ENCODE data around the gene SCG2. TPM values are rescaled to one million over a fixed set of nuclear protein-coding genes. Genes with fewer than 3 reads are reported as not detected.

Gene SCG2
- total RNA-seq, 1 experiment from 2014 or later, result 0.11 TPM

DNA sequence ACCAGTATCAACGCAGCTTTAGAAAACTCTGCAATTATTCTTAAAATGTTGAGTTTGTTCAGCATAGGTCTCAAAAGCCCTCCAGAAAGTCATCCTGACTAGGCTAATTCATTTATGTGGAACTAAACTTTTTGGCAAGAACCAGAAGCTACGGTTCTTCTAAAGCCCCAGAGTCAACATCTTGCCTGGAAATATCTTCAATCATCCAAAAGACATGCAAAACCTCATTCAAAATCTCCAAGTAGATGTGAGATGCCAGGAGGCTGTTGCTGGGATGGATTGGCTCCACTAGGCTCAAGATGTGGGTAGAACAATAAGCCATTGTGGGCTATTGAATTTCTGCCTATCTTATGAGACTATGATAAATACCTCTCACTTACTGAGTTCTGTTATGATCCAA lies 2.1 kb upstream of the SCG2 start:
- H3K9me3 Mint-ChIP-seq, result no peaks in the 10 kb centered on the region
- H3K4me3 Mint-ChIP-seq, result no peak overlapping the region
- ChIA-PET CTCF (interaction anchor here (0.5 kb wide), 1 partner anchor 63 kb away, joined by 4 read pairs; no protein-coding TSS in a partner anchor), POLR2A (no interaction called here)
- TF ChIP-seq MXD4 (CRISPR knock-in tag; IDR thresholded peaks at IDR 0.05; ENCODE audit: borderline replicate concordance), result no peak
- TF ChIP-seq, protein P1, sequence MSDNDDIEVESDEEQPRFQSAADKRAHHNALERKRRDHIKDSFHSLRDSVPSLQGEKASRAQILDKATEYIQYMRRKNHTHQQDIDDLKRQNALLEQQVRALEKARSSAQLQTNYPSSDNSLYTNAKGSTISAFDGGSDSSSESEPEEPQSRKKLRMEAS (CRISPR knock-in tag; IDR thresholded peaks at IDR 0.05), result no peak
- no peak for TF ChIP-seq ESRRA (CRISPR knock-in tag; IDR thresholded peaks at IDR 0.05; ENCODE audit: borderline replicate concordance)
- TF ChIP-seq ZNF121 (CRISPR knock-in tag; IDR thresholded peaks at IDR 0.05), result no peak
- TF ChIP-seq ZNF219 (CRISPR knock-in tag; IDR thresholded peaks at IDR 0.05; ENCODE audit: borderline replicate concordance), result no peak
- TF ChIP-seq JAZF1 (CRISPR knock-in tag; IDR thresholded peaks at IDR 0.05), result no peak
- TF ChIP-seq, protein P2, sequence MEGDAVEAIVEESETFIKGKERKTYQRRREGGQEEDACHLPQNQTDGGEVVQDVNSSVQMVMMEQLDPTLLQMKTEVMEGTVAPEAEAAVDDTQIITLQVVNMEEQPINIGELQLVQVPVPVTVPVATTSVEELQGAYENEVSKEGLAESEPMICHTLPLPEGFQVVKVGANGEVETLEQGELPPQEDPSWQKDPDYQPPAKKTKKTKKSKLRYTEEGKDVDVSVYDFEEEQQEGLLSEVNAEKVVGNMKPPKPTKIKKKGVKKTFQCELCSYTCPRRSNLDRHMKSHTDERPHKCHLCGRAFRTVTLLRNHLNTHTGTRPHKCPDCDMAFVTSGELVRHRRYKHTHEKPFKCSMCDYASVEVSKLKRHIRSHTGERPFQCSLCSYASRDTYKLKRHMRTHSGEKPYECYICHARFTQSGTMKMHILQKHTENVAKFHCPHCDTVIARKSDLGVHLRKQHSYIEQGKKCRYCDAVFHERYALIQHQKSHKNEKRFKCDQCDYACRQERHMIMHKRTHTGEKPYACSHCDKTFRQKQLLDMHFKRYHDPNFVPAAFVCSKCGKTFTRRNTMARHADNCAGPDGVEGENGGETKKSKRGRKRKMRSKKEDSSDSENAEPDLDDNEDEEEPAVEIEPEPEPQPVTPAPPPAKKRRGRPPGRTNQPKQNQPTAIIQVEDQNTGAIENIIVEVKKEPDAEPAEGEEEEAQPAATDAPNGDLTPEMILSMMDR (IDR thresholded peaks at IDR 0.05), result no peak
- TF ChIP-seq, protein P3, sequence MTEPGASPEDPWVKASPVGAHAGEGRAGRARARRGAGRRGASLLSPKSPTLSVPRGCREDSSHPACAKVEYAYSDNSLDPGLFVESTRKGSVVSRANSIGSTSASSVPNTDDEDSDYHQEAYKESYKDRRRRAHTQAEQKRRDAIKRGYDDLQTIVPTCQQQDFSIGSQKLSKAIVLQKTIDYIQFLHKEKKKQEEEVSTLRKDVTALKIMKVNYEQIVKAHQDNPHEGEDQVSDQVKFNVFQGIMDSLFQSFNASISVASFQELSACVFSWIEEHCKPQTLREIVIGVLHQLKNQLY (CRISPR knock-in tag; IDR thresholded peaks at IDR 0.05), result no peak
- TF ChIP-seq, protein P4, sequence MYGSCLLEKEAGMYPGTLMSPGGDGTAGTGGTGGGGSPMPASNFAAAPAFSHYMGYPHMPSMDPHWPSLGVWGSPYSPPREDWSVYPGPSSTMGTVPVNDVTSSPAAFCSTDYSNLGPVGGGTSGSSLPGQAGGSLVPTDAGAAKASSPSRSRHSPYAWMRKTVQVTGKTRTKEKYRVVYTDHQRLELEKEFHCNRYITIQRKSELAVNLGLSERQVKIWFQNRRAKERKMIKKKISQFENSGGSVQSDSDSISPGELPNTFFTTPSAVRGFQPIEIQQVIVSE (CRISPR knock-in tag; IDR thresholded peaks at IDR 0.05; ENCODE audit: borderline replicate concordance), result no peak
- TF ChIP-seq NFATC4 (CRISPR knock-in tag; IDR thresholded peaks at IDR 0.05), result no peak
- TF ChIP-seq ZNF263 (CRISPR knock-in tag; IDR thresholded peaks at IDR 0.05; ENCODE audit: low read depth), result no peak
- no peak for TF ChIP-seq CREB1 (CRISPR knock-in tag; IDR thresholded peaks at IDR 0.05)
- no peak overlapping the region for H3K27ac Mint-ChIP-seq
- no peak for DNase-seq (ENCODE audit: low spot score)
- no peaks in the 10 kb centered on the region for H3K4me1 Mint-ChIP-seq
- peaks cover 22% of the 10 kb centered on the region; the same call in 1 of the 2 replicates for H3K27me3 Mint-ChIP-seq (ENCODE audit: low read depth)
- ATAC-seq, result no peak
- H3K36me3 Mint-ChIP-seq, result no peaks in the 10 kb centered on the region

DNA sequence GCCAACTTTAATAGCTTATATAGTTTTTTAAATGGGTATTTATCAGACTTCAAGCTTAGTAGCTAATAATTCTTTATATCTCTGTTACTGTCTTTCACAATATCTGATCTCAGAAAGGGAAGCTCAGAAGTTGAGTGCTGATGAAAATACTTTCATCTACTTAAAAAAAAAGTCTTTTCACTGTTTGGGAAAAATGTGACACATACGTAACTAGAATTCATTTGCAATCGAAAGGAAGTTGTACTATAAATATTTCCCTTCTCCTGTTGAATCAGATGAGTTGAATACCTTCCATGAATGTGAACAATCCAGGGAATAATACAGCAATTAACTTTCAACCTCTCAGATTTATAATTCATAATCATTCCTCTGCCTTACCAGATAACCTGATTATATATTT lies 811 bp upstream of the SCG2 start:
- TF ChIP-seq GABPB1 (CRISPR knock-in tag; IDR thresholded peaks at IDR 0.05) (no peak), KAT7 (CRISPR knock-in tag; IDR thresholded peaks at IDR 0.05; ENCODE audit: borderline replicate concordance) (no peak)
- TF ChIP-seq, protein P5, sequence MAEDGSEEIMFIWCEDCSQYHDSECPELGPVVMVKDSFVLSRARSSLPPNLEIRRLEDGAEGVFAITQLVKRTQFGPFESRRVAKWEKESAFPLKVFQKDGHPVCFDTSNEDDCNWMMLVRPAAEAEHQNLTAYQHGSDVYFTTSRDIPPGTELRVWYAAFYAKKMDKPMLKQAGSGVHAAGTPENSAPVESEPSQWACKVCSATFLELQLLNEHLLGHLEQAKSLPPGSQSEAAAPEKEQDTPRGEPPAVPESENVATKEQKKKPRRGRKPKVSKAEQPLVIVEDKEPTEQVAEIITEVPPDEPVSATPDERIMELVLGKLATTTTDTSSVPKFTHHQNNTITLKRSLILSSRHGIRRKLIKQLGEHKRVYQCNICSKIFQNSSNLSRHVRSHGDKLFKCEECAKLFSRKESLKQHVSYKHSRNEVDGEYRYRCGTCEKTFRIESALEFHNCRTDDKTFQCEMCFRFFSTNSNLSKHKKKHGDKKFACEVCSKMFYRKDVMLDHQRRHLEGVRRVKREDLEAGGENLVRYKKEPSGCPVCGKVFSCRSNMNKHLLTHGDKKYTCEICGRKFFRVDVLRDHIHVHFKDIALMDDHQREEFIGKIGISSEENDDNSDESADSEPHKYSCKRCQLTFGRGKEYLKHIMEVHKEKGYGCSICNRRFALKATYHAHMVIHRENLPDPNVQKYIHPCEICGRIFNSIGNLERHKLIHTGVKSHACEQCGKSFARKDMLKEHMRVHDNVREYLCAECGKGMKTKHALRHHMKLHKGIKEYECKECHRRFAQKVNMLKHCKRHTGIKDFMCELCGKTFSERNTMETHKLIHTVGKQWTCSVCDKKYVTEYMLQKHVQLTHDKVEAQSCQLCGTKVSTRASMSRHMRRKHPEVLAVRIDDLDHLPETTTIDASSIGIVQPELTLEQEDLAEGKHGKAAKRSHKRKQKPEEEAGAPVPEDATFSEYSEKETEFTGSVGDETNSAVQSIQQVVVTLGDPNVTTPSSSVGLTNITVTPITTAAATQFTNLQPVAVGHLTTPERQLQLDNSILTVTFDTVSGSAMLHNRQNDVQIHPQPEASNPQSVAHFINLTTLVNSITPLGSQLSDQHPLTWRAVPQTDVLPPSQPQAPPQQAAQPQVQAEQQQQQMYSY (CRISPR knock-in tag; IDR thresholded peaks at IDR 0.05), result no peak
- no peak for DNase-seq (ENCODE audit: low spot score)
- ChIA-PET CTCF (interaction anchor here (1.3 to 2.1 kb wide), 2 partner anchors 8 to 16 kb away, joined by 4 to 10 read pairs; no protein-coding TSS in a partner anchor), POLR2A (no interaction called here)
- H3K4me3 Mint-ChIP-seq, result no peak overlapping the region
- no peak overlapping the region for H3K27ac Mint-ChIP-seq
- H3K27me3 Mint-ChIP-seq (ENCODE audit: low read depth), result peaks cover 19% of the 10 kb centered on the region
- H3K4me1 Mint-ChIP-seq, result no peaks in the 10 kb centered on the region
- no peaks in the 10 kb centered on the region for H3K36me3 Mint-ChIP-seq
- ATAC-seq, result no peak
- H3K9me3 Mint-ChIP-seq, result no peaks in the 10 kb centered on the region

DNA sequence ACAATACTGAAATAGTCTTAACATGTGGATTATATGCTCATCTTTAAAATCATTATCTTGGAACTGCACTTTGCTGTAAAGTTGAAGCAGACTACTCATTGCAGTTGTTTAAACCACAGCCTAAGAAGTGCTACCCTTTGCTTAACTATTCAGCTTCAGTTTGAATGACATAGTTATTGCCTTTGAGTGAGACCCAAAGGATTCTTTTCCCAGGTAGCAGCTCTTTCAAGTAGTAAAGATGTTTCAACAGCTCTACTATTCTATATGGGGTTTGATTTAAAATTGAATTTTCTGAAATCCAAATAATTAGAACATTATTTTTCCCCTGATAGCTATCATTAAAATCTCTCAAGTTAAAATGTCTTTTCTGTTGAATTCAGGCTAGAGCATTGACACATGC lies 1.1 kb downstream of the SCG2 start:
- no peak overlapping the region for H3K4me3 Mint-ChIP-seq
- no peaks in the 10 kb centered on the region for H3K9me3 Mint-ChIP-seq
- ChIA-PET CTCF (interaction anchor here (2.1 kb wide), 1 partner anchor 10 kb away, joined by 10 read pairs; no protein-coding TSS in a partner anchor), POLR2A (no interaction called here)
- no peaks in the 10 kb centered on the region for H3K4me1 Mint-ChIP-seq
- no peak for ATAC-seq
- DNase-seq (ENCODE audit: low spot score), result no peak
- no peak overlapping the region for H3K27ac Mint-ChIP-seq
- H3K36me3 Mint-ChIP-seq, result no peaks in the 10 kb centered on the region
- H3K27me3 Mint-ChIP-seq (ENCODE audit: low read depth), result peaks cover 21% of the 10 kb centered on the region
- no peak for TF ChIP-seq ETV6 (CRISPR knock-in tag; IDR thresholded peaks at IDR 0.05)
- no peak for TF ChIP-seq RELA (CRISPR knock-in tag; IDR thresholded peaks at IDR 0.05; ENCODE audit: borderline replicate concordance)
- TF ChIP-seq, protein P6, sequence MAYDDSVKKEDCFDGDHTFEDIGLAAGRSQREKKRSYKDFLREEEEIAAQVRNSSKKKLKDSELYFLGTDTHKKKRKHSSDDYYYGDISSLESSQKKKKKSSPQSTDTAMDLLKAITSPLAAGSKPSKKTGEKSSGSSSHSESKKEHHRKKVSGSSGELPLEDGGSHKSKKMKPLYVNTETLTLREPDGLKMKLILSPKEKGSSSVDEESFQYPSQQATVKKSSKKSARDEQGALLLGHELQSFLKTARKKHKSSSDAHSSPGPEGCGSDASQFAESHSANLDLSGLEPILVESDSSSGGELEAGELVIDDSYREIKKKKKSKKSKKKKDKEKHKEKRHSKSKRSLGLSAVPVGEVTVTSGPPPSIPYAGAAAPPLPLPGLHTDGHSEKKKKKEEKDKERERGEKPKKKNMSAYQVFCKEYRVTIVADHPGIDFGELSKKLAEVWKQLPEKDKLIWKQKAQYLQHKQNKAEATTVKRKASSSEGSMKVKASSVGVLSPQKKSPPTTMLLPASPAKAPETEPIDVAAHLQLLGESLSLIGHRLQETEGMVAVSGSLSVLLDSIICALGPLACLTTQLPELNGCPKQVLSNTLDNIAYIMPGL (CRISPR knock-in tag; IDR thresholded peaks at IDR 0.05), result no peak
- TF ChIP-seq, protein P7, sequence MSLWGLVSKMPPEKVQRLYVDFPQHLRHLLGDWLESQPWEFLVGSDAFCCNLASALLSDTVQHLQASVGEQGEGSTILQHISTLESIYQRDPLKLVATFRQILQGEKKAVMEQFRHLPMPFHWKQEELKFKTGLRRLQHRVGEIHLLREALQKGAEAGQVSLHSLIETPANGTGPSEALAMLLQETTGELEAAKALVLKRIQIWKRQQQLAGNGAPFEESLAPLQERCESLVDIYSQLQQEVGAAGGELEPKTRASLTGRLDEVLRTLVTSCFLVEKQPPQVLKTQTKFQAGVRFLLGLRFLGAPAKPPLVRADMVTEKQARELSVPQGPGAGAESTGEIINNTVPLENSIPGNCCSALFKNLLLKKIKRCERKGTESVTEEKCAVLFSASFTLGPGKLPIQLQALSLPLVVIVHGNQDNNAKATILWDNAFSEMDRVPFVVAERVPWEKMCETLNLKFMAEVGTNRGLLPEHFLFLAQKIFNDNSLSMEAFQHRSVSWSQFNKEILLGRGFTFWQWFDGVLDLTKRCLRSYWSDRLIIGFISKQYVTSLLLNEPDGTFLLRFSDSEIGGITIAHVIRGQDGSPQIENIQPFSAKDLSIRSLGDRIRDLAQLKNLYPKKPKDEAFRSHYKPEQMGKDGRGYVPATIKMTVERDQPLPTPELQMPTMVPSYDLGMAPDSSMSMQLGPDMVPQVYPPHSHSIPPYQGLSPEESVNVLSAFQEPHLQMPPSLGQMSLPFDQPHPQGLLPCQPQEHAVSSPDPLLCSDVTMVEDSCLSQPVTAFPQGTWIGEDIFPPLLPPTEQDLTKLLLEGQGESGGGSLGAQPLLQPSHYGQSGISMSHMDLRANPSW (CRISPR knock-in tag; conservative IDR thresholded peaks at IDR 0.05; ENCODE audit: low read depth), result no peak
- TF ChIP-seq, protein P8, sequence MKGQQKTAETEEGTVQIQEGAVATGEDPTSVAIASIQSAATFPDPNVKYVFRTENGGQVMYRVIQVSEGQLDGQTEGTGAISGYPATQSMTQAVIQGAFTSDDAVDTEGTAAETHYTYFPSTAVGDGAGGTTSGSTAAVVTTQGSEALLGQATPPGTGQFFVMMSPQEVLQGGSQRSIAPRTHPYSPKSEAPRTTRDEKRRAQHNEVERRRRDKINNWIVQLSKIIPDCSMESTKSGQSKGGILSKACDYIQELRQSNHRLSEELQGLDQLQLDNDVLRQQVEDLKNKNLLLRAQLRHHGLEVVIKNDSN (CRISPR knock-in tag; IDR thresholded peaks at IDR 0.05), result no peak
